ENCODE results near the gene MAPK8IP2.

Gene MAPK8IP2

GRCh38 chr22:50569896-50570535 lies 30.6 kb upstream of the MAPK8IP2 start:
- no peak for DNase-seq (ENCODE audit: low read depth)
- TF ChIP-seq CTCF (IDR thresholded peaks at IDR 0.05; ENCODE audit: low read length, missing control alignments), result no peak
- H3K4me3 ChIP-seq (replicated peaks; ENCODE audit: low read depth, low read length), result no peak overlapping the region

GRCh38 chr22:50570861-50571260 lies 29.7 kb upstream of the MAPK8IP2 start:
- no peak overlapping the region for H3K4me3 ChIP-seq (replicated peaks; ENCODE audit: low read depth, low read length)
- DNase-seq (ENCODE audit: low read depth), result no peak
- TF ChIP-seq CTCF (IDR thresholded peaks at IDR 0.05; ENCODE audit: low read length, missing control alignments), result no peak

- H3K4me3 ChIP-seq (replicated peaks; ENCODE audit: low read depth, low read length), result no peak overlapping the region
- no peak for TF ChIP-seq CTCF (IDR thresholded peaks at IDR 0.05; ENCODE audit: low read length, missing control alignments)
- no peak for DNase-seq (ENCODE audit: low read depth)
Measured at GRCh38 chr22:50571264-50572175, 29.1 kb upstream of the MAPK8IP2 start.

- H3K4me3 ChIP-seq (replicated peaks; ENCODE audit: low read depth, low read length), result no peak overlapping the region
- TF ChIP-seq CTCF (IDR thresholded peaks at IDR 0.05; ENCODE audit: low read length, missing control alignments), result no peak
- no peak for DNase-seq (ENCODE audit: low read depth)
Measured at GRCh38 chr22:50572965-50573364, 27.6 kb upstream of the MAPK8IP2 start.

GRCh38 chr22:50573491-50574382 lies 26.9 kb upstream of the MAPK8IP2 start:
- DNase-seq (ENCODE audit: low read depth), result no peak
- no peak for TF ChIP-seq CTCF (IDR thresholded peaks at IDR 0.05; ENCODE audit: low read length, missing control alignments)
- no peak overlapping the region for H3K4me3 ChIP-seq (replicated peaks; ENCODE audit: low read depth, low read length)

- no peak for DNase-seq (ENCODE audit: low read depth)
- no peak overlapping the region for H3K4me3 ChIP-seq (replicated peaks; ENCODE audit: low read depth, low read length)
- TF ChIP-seq CTCF (IDR thresholded peaks at IDR 0.05; ENCODE audit: low read length, missing control alignments), result no peak
Measured at GRCh38 chr22:50574383-50574755, 26.2 kb upstream of the MAPK8IP2 start.

Data from fibroblast of pulmonary artery (primary cell).